Measurements from ENCODE around the gene NKAIN2.
A peak's percentile ranks its signal among the peaks of the same experiment; 100 is the strongest.

Gene NKAIN2

DNA sequence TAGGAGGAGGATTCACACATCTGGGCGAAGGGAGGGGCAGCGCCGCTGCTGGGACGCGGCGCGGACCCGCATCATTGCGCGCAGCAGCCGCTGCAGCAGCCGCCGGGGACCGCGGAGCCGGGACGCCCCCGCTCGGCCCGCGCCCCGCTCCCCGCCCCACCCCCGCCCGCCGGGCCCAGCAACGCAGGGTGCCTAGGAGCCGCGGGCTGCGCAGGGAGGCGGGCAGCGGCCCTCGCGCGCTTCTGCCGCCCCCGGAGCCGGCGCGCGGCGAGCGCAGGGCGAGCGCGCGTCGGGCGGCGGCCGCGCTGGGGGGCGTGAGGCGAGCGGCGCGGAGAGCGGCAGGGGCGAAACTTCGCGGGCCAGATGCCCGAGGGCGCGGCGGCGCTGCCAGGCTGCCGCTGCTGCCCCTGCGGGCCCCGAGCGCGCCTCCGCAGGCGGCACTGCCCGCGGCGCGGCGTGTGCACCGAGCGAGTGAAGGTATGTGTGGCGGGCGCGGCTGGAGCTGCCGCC is at the start of gene NKAIN2:
NKAIN2 (plus strand) TSS at position 362 of the 510 bp plus-strand sequence.
- DNase-seq, result no peak

DNA sequence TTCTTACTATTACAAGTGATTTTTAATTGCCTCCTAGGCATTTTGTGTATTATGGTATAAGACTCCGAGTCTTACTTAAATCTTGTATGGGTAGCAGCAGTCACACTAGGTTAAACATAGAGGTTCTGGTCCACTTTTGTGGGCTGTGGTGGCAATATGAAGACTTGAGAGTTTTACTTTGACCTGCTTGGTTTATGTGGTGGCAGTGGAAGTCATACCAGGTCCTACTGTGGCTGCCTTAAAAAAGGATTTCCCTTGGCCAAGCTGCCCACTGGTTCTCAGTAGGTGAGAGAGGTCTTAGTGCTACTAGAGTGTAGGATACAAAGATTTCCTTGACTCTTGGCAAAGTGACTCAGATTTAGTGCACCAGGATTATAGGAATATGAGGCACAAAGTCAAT is 44.2 kb upstream of the NKAIN2 start:
- no peak for DNase-seq

DNA sequence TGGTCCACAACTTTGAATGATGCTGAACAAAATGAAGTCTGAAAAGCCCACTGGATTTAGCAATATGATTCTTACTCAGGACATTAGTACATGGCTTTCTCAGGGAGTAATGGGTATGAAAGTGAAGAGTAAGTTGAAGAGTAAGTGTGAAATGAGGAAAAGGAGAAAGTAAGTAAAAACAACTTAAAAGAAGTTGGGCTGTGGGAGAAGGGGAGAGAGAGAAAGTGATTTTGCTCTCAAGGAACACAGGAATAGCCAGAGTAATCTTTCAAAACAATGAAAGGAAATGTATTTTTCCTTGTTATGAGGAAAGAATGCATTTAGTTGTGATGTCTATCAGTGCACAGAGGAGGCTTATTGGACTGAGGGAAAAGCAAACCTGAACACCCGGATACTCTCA is 39.8 kb upstream of the NKAIN2 start:
- DNase-seq, result no peak

- DNase-seq, result no peak
Observed at GRCh38 chr6:123764722-123765121, 38.9 kb upstream of the NKAIN2 start.

- no peak for DNase-seq
Observed at GRCh38 chr6:123768921-123769320, 34.7 kb upstream of the NKAIN2 start.

DNA sequence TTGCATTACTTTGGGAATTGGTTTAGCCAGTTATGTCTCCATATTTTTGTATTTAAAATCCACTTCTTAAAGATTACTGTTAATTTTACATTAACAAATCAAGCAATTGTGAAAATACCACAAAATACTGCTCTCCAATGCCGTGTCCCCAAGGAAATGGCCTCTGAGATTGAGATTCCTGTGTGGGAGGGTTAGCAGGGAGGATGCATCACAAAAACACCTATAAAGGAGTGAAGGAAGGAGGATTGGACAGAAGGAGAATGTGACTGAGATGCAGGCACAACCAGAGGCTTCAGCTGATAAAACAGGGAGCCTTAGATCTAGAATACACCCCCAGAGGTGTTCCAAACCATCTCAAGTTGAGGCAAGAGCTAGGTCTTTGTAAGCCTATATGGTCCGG is 34.2 kb upstream of the NKAIN2 start:
- no peak for DNase-seq

DNA sequence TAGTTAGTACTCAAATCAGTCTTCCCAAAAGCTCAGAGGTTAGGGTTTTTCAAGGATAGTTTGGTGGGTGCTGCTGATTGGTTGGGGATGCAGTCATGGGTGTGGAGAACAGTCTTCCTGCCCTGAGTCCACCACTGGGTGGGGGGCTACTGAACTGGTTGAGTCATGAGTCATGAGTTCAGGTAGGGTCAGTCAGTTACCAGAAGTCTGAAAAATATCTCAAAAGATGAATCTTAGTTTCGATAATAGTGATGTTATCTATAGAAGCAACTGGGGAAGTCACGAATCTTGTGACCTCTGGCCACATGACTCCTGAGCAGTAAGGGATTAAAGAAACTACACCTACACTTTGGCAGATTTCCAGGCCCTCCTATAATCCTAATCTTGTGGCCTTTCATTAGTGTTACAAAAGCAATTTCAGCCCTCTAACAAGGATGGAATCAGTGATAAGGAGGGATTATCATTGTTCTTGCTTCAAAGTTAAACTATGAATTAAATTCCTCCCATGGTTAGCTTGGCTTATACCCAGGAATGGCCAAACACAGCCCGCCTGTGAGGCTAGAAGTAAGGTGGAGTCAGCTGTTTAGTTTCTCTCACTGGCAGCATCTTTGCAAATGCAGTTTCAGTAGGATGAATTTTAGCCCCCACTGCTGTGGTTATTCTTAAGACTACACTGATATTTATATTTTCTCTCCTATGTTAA is 33.3 kb upstream of the NKAIN2 start:
- no peak for DNase-seq

DNA sequence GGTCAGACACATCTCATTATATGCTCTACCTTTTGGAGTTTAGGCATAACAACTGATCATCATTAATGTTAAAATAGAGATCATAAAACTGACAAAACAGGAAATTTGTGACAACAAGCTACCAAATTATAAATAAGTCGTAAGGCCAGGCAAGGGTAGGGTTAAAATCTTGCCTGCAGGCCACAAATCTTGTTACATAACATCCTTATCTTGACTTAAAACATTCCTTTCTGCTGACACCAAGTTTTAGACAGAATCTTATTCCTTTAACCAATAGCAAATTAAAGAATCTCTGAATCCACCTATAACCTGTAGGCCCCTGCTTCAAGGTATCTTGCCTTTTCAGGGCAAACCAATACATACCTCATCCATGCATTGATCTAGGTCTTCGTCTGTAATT is 32.5 kb upstream of the NKAIN2 start:
- no peak for DNase-seq

DNA sequence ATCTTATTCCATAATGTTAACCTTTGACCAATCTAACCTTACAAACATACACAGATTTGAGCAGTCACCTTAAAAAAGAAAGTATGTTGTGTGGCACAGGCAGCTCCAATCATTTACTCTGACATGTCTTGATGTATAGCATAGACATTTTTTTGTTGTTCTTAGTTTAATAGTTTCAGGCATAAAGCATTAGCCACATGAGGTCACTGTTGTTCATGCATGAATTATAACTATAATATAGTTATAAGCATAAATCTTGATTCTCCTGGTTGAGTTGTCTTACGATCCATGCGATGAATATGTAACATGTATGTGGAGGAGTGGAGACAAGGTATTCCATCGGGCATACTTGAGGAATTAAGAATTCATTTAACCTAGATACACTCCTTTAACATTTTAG is 26.1 kb upstream of the NKAIN2 start:
- DNase-seq, result no peak

GRCh38 chr6:123780021-123780420 is 23.6 kb upstream of the NKAIN2 start:
- DNase-seq, result no peak

GRCh38 chr6:123784330-123784729 is 19.3 kb upstream of the NKAIN2 start:
- no peak for DNase-seq

- DNase-seq, result no peak
Observed at GRCh38 chr6:123785039-123785438, 18.6 kb upstream of the NKAIN2 start.

- DNase-seq, result no peak
Observed at GRCh38 chr6:123788319-123788718, 15.3 kb upstream of the NKAIN2 start.

DNA sequence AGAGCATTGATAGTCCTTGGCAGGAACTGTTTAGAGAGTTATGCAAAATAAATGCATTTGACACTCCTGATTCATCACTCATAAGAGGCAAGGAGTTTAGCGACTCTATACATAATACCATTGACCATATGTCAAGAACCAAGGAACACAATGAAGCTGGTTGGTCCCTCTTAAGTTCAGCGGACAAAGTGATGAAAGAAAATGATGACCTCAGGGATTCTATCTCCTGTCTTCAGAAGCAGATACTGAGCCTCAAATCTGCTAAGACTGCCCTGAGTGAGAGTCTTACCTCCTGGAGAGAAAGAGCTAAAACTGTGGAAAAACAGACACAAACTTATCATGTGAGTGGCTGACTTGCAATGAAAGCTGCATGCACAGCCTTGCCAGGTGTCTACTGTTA is 9.5 kb upstream of the NKAIN2 start:
- no peak for DNase-seq

DNA sequence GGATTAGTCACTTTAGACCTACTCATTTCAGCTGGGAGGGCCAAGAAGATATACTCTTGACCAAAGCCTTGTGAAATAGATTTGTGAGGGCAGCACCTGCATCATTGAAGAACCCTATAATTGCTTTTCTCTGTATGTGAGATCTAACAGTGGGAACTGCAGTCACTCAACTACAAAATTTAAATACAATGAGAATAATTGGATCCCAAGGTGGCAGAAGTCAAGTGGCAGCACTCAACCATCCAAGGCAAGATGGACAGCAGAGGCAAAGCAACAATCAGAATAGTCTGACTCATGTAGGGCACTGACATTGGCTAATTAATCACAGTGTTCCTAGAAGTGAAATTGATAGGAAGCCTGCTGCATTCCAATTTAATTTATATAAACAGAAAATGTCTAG is 8.9 kb upstream of the NKAIN2 start:
- no peak for DNase-seq

DNA sequence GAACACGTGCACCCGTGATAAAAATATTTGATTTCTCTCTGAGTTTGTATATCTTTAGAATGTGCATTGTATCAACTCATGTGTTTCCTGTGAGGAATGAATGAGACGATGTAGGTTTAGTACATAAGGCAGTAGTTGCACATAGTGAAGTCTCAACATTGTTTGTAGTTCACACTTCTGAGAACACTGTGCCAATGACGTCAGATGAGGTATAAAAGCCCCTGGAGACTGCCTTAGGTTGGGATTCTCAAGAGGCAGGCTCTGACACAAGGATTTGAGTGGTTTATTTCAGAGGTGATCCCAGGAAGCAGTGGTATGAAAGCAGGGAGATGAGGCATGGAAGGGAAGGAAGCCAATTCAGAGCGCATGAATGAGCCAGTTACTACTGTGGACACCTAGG is 2.6 kb upstream of the NKAIN2 start:
- DNase-seq, result no peak

DNA sequence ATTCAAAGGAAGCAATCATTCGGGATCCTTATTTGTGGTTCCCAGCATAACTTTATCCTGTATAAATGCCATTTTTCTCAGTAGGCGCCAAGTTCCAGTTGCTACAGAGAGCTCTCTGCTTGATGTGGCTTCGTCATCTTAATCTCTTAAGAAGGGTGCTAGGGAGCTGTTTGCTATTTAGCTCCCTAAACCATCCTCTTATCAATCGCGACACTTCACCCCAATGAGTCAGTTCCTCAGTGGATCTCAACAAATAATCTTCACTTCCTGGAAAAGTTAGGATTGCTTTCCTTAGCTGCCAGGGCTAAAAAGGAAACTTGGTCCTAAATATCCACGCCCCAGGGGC is 1.3 kb upstream of the NKAIN2 start:
- no peak for DNase-seq

DNA sequence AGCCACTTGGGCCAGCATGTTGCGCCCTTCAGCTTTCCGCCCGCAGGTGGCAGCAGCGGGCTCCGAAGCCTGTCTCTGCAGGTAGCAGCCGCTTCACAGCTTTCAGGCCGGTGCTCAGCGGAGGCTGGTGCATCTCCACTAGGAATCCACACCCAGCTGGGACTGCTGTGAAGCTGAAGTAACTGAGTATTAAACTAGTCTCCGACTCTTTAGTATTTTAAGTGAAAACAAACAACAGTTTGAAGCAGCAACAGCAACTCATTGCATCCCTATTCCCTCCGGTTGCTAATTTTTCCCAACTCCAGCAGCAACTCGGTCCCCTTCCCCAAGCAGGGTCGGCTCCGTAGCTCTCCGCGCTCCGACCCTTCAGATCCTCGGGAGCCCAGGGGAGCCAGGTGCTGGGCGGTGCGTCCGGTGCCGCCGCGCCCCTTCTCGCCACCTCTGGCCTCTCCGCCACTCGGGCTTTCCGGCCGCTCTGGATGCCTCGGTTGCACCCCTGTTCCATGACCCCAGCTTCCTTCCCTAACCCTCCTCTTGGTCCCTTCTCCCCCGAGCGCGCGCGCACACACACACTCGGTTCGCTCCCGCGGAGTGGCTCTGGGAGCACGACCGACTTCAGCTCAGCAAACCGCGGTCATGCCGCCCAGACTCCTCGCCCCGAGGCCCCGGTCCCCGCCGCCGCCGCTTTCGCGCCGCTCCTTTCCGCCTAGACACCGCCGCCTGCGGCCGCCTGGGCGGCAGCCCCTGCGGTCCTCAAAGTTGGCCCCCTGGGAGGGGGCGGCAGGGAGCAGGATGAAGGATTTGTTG is 765 bp upstream of the NKAIN2 start:
- DNase-seq, result peak; percentile 27

- no peak for DNase-seq
Observed at GRCh38 chr6:123804014-123804786, 535 bp downstream of the NKAIN2 start.

GRCh38 chr6:123804787-123805540 is 1.3 kb downstream of the NKAIN2 start:
- DNase-seq, result no peak

DNA sequence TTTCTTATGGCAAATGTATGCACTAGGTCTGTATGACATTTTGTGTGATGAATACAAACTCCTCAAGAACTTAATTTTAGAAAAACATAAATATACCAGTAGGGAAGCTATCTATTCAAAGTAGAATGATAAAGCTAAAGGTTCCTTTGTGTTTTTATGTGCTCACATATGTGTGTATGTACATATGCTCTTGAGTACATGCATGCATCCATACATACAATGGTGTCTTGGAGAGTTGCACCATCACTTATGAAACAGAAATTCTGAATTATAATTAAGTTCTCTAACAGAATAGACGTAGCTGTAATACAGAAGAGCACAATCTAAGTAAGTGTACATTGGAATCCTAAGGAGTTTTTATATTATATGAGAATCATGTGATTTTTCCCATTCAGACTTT is 2.3 kb downstream of the NKAIN2 start:
- no peak for DNase-seq

DNA sequence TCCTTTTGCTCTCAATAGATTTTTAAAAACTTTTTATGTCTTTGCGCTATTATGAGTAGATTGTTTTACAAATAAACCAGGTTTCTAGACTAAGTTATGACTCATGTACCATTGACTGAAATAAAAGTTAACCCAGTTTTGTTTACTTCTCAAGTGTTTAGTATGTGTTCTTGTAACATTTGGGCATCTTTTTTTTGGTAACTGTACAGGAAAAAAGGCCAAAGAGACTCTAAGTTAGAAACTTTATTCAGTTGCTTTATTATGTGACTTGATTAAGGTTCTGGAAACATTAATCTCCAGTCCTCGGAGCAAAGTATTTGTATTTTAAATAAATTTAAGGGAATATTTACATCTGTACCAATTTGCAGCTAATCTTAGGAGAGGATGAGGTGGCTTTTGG is 2.9 kb downstream of the NKAIN2 start:
- DNase-seq, result no peak

GRCh38 chr6:123808556-123808955 is 4.9 kb downstream of the NKAIN2 start:
- DNase-seq, result no peak
